ENCODE results near the gene CYP39A1. TPM values are rescaled to one million over a fixed set of nuclear protein-coding genes. Genes with fewer than 3 reads are reported as not detected.

The CYP39A1 gene
- total RNA-seq, 2 experiments from 2014 or later: not detected

- no peak for ATAC-seq (ENCODE audit: poor library complexity)
Observed at GRCh38 chr6:46556053-46556452, 96.6 kb downstream of the CYP39A1 start.

DNA sequence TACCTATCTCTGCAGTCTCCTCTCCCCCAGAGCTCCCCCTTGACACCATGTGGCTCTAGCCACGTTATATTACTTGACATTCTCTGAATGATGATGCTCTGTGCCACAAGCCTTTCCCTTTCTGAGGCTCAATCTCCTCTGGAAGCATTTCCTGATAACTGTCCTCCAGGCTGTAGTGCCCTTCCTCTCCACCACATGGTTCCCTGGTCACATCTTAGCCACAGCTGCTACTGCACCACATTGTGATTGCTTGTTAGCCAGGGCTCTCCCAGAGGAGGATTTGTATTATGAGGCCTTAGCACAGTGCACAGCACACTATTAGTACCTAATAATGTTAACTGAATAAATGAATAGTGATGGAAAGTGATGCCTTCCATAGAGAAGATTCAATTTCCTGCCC is 97.5 kb downstream of the CYP39A1 start:
- DNase-seq (no peak), ATAC-seq (ENCODE audit: poor library complexity) (no peak)
- H3K27ac Mint-ChIP-seq: no peak overlapping the region
- no peak overlapping the region for H3K4me3 ChIP-seq (ENCODE audit: low read length)
- ChIA-PET POLR2A (no interaction called here), CTCF (no interaction called here)
- no peaks in the 10 kb centered on the region for H3K36me3 ChIP-seq (ENCODE audit: insufficient read depth, low read length)
- TF ChIP-seq CTCF (IDR thresholded peaks at IDR 0.05): no peak
- H3K27ac ChIP-seq (ENCODE audit: low read depth in 1 of 2, low read length in 2 of 2): no peak overlapping the region
- H3K4me3 Mint-ChIP-seq: no peak overlapping the region
- H3K9me3 ChIP-seq (ENCODE audit: control insufficient read depth in 1 of 2, insufficient read depth in 1 of 2, low read length in 2 of 2): no peaks in the 10 kb centered on the region
- H3K4me1 Mint-ChIP-seq (ENCODE audit: low read depth): no peaks in the 10 kb centered on the region
- no peaks in the 10 kb centered on the region for H3K4me1 ChIP-seq (ENCODE audit: insufficient read depth, low read length)
- H3K36me3 Mint-ChIP-seq (ENCODE audit: low read depth): no peaks in the 10 kb centered on the region
- H3K9me3 Mint-ChIP-seq: no peaks in the 10 kb centered on the region
- H3K27me3 Mint-ChIP-seq: peaks cover 34% of the 10 kb centered on the region
- intact Hi-C loops (cut with DNase I, micrococcal nuclease): no loop called here
- H3K27me3 ChIP-seq (ENCODE audit: control insufficient read depth in 1 of 2, insufficient read depth in 2 of 2, low read length in 2 of 2): peaks cover 0 to 6% of the 10 kb centered on the region in 2 experiments

More at GRCh38 chr6:46556053-46556452, 96.6 kb downstream of the CYP39A1 start:
- no peaks in the 10 kb centered on the region for H3K4me1 Mint-ChIP-seq (ENCODE audit: low read depth)
- Histone ChIP-seq H3K4me1 (ENCODE audit: insufficient read depth, low read length) (no peaks in the 10 kb centered on the region), H3K36me3 (ENCODE audit: insufficient read depth, low read length) (no peaks in the 10 kb centered on the region), H3K27me3 (ENCODE audit: control insufficient read depth in 1 of 2, insufficient read depth in 2 of 2, low read length in 2 of 2) (peaks cover 0 to 6% of the 10 kb centered on the region in 2 experiments), H3K27ac (ENCODE audit: low read depth in 1 of 2, low read length in 2 of 2) (no peak overlapping the region), H3K4me3 (ENCODE audit: low read length) (no peak overlapping the region), H3K9me3 (ENCODE audit: control insufficient read depth in 1 of 2, insufficient read depth in 1 of 2, low read length in 2 of 2) (no peaks in the 10 kb centered on the region)
- no peaks in the 10 kb centered on the region for H3K9me3 Mint-ChIP-seq
- no peak overlapping the region for H3K4me3 Mint-ChIP-seq
- ChIA-PET CTCF (no interaction called here), POLR2A (no interaction called here)
- H3K27ac Mint-ChIP-seq: no peak overlapping the region
- intact Hi-C loops (cut with DNase I, micrococcal nuclease): no loop called here
- DNase-seq: no peak
- TF ChIP-seq CTCF (IDR thresholded peaks at IDR 0.05): no peak
- peaks cover 39% of the 10 kb centered on the region for H3K27me3 Mint-ChIP-seq
- no peaks in the 10 kb centered on the region for H3K36me3 Mint-ChIP-seq (ENCODE audit: low read depth)

DNA sequence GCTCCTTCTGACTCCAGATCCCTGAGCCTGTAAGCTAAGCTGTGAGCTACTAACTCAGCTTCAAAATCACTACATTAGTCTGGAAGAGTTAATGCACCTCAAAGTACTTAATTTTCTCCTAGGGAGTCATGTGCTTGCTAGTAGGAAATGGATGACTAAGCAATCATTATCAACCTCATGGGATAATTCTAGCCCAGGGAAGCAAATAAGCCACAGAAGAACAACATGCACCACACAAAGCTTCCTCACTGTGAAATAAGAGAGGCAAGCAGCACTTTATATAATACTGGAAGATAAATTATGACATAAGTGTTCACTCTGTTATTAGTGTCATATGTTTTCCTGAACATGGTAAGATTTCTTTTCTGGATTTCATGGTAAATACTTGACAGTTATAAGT is 103.5 kb downstream of the CYP39A1 start:
- no peak for TF ChIP-seq CTCF (IDR thresholded peaks at IDR 0.05)
- H3K27ac ChIP-seq (ENCODE audit: low read depth in 1 of 2, low read length in 2 of 2): no peak overlapping the region
- Mint-ChIP-seq H3K27me3 (peaks cover 12% of the 10 kb centered on the region), H3K9me3 (peaks cover 3% of the 10 kb centered on the region), H3K4me1 (ENCODE audit: low read depth) (no peaks in the 10 kb centered on the region), H3K4me3 (no peak overlapping the region), H3K27ac (no peak overlapping the region), H3K36me3 (ENCODE audit: low read depth) (no peaks in the 10 kb centered on the region)
- intact Hi-C loops (cut with DNase I, micrococcal nuclease): no loop called here
- no peaks in the 10 kb centered on the region for H3K36me3 ChIP-seq (ENCODE audit: insufficient read depth, low read length)
- ChIA-PET POLR2A (no interaction called here), CTCF (no interaction called here)
- H3K4me1 ChIP-seq (ENCODE audit: insufficient read depth, low read length): no peaks in the 10 kb centered on the region
- ATAC-seq (ENCODE audit: poor library complexity) (no peak), DNase-seq (no peak)
- no peaks in the 10 kb centered on the region for H3K9me3 ChIP-seq (ENCODE audit: control insufficient read depth in 1 of 2, insufficient read depth in 1 of 2, low read length in 2 of 2)
- no peak overlapping the region for H3K4me3 ChIP-seq (ENCODE audit: low read length)
- H3K27me3 ChIP-seq (ENCODE audit: control insufficient read depth in 1 of 2, insufficient read depth in 2 of 2, low read length in 2 of 2): no peaks in the 10 kb centered on the region
